K562 (cell line): ENCODE data around the gene SERTAD3.

Source experiments
- CTCF ChIP-seq, 3 experiments: IDR thresholded peaks in 2 of 3; conservative IDR thresholded peaks in 1 of 3; 2 replicates each; pipeline ENCODE4 v1.5.1; 2011 to 2012; ENCODE audit warnings: low read length in 3 of 3, mild to moderate bottlenecking in 3 of 3, control low read depth in 2 of 3, improper control_type of control experiment in 1 of 3, inconsistent platforms in 1 of 3, low read depth in 1 of 3, mixed read lengths in 1 of 3, moderate library complexity in 1 of 3; ENCODE audit not compliant: insufficient read depth in 2 of 3
- POLR2B ChIP-seq: fragments of 450-650 bp; IDR thresholded peaks from 2 replicates; pipeline ENCODE4 v1.6.1; 2018; ENCODE audit warnings: low read depth; ENCODE audit not compliant: partially characterized antibody

GRCh38 chr19:40442328-40443130, 1.6 kb downstream of the SERTAD3 start:
- TF ChIP-seq POLR2B (no peak), CTCF (IDR thresholded peaks at IDR 0.05 in 2 of 3, conservative IDR thresholded peaks at IDR 0.05 in 1 of 3; ENCODE audit: insufficient read depth in 2 of 3, low read depth in 1 of 3, low read length in 3 of 3) (no peak)
